T-helper 1 cell (primary cell): ENCODE results near the gene CNOT6.

Experiments
- DNase-seq, 5 donors: peaks; one replicate each; pipeline ENCODE4 v3.0.0-alpha.2; 2012 to 2020

Gene CNOT6

DNA sequence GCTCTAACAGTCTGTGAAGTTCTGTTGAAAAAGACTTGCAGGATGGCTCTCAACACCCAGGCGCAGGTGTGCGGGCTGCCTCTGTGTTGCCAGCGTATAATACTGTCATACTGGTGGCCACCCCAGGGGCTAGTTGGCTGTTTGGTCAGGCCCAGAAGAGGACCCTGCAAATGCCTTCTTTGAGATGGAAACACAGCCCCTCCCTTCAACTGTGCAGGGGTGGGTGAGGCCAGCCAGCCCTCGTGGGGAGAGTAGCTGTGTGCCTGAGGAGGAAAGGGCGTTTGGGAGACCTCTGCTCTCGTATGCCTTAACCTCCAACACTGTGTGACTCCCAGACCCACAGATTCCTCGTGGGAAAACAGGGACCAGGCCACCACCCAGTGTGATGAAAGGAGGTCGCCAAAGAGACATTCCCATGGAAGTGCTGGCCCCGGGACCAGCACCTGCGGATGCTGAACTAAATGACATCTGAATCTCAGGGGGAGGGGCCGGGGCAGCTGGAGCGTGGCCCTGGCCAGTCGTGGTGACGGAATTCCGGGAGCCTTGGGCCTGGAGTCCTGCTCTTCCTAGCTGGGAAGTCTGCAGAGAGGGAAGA is 108.4 kb downstream of the CNOT6 start:
- no peak for DNase-seq

DNA sequence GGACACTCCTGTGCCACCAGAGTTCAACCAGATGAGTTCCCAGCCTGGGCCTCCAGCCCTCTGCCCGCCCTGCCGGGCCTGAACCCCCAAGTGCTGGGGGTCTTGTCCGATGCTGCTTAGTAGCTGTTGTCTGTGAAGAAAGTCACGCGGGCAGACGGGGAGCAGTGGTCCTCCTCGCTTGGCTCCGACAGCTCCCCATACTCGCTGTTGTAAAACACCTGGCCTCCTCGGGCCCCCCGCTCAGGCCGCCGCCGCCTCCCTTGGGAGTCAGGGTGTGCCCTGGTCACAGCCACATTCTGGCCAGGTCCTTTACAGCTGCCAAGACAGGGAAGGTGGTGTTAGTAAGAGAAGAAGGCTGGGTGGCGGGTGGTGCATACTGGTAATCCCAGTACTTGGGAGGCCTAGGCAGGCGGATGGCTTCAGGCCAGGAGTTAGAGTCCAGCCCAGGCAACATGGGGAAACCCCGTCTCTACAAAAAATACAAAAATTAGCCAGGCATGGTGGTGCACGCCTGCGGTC is 109.0 kb downstream of the CNOT6 start:
- no peak for DNase-seq

DNA sequence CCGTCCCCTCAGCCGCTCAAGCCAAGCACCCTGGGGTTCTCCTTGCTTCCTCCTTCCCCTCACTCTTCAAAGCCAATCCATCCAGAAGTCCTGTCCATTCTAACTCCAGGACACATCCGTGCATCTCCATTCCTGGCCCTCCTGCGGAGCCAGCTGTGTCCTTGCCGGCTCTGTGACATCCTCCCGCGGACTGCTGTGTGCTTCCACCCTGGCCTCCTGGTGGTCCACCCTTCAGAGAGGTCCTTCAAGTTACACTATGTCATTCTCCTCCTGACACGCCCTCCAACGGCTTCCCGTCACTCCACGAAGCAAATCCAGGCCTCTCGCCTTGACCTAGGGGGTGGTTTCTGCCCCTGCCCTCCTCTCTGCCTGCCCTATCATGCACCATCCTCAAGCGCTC is 110.1 kb downstream of the CNOT6 start:
- no peak for DNase-seq

DNA sequence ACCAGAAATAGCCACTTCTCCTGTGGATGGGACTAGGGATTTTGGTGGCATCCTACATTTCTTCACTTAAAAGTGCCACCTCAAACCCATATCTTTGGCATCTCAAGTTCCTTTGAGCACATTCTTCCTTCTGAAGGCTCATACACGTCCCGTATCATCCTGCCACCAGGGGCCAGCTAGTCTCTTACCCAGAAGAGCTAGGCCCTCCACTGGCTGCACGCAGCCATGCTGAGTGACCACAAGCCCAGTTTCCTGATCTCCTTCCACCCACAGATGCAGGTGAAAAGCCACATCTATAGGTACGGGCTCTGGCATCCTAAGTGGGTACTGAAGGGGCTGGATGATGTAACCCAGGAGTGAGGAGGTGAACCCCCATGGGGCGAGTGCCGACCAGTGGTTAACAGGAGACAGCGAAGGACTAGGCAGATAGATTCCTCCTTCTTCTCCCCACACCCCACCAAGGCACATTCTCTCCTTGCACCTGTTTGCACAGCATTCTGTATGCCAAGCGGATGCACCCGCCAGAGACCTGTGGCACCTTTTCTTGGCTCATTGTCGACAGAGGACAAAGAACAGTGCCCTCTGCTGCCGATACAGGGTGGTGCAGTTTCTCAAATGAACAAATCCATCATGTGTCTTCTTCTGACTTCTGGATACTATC is 111.5 kb downstream of the CNOT6 start:
- peak in 2 of 5 donors; percentile 44 to 70 for DNase-seq

DNA sequence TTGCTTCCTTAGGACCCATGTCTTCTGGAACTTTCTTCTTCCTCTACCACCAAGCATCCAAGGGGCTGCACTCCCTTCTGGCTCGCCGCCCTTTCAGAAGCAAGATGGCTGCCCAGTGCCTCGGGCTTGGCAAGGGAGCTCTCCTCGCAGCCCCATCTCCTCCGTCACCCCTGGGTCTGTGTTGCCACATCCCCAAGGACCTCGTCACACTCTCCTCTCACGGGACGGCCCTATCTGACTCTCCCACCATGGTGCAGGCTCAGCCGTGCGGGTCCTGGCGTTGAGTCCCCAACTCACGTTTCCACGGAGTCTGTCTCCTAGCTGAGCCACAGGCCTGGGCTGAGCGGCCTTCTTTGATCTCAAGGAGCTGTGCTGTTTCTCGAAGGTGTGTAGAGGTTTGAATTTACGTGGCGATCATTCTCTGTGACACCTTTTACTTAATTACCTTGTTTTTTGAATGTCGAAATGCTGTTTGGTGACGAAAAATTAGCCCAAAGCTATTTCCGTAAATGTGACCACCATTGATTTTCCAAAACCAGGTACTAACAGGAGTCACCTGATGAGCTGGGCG is 112.1 kb downstream of the CNOT6 start:
- no peak for DNase-seq

DNA sequence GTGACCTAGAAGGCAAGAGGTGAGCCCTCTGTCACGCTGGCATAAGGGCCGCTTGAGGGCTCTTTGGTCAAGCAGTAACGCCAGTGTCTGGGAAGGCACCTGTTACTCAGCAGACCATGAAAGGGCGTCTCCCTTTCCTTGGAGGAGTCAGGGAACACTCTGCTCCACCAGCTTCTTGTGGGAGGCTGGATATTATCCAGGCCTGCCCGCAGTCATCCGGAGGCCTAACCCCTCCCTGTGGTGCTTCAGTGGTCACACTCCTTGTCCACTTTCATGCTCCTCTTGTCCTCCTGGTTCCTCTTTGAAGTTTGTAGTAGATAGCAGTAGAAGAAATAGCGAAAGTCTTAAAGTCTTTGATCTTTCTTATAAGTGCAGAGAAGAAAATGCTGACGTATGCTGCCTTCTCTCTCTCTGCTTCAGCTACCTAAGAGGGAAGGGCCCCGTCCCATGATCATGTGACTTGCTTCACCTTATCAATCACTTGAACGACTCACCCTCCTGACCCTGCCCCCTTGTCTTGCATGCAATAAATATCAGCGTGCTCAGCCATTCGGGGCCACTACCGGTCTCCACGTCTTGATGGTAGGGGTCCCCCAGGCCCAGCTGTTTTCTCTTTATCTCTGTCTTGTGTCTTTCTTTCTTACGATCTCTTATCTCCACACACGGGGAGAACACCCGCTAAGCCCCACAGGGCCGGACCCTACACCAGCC is 113.8 kb downstream of the CNOT6 start:
- DNase-seq = no peak

DNA sequence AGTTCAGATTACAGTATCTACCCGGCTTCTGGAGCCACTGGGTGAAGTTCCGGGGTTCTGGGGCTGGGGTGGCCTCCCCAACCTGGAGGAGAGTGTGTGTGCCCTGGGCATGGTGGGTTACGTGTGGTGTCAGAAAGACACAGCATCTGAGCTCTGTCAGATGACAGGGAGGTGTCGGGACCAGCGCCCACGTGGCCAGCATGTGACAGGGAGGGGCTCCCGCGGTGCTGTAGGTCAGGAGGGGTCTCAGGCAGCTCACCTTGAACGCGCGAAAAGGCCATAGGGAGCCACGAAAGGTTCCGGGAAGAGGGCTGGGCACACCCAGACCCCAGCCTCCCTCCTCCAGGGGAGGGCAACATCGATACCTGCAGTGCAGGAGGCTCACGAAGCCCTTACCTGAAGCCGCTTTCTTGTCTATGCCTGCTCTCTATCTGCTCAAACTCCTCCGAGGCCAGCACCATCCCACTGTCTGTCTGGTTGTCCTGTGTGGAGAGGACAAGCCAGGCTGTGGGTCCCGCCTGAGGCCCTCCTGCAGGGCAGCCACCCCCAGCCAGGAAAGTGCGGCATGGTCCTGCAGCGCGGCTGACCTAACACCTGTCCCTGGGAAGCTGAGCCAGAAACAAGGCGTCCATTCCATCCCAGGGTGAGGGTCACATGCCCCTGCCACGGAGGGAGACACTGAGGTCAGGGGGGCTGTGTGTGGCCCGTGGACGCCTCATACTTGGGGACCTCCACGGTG is 114.6 kb downstream of the CNOT6 start:
- no peak for DNase-seq

DNA sequence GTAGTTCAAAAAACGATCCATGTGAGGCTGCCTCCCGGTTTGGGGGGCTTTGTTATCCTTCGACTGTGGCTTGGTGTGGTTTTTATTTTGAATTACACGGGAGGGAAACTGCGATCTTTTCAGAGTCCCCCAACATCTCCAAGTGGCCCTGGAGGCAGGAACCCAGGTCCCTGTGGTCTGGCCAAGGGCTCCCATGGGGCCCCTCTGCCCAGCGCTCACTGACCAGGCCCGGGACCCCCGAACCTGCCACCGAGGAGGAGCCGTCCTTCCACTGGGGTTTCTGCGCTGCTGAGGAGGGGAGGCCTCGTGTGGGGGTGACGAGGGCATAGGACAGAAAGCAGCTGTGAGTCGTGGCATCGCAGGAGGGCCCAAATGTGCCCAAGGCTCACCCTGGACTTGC is 115.2 kb downstream of the CNOT6 start:
- no peak for DNase-seq

DNA sequence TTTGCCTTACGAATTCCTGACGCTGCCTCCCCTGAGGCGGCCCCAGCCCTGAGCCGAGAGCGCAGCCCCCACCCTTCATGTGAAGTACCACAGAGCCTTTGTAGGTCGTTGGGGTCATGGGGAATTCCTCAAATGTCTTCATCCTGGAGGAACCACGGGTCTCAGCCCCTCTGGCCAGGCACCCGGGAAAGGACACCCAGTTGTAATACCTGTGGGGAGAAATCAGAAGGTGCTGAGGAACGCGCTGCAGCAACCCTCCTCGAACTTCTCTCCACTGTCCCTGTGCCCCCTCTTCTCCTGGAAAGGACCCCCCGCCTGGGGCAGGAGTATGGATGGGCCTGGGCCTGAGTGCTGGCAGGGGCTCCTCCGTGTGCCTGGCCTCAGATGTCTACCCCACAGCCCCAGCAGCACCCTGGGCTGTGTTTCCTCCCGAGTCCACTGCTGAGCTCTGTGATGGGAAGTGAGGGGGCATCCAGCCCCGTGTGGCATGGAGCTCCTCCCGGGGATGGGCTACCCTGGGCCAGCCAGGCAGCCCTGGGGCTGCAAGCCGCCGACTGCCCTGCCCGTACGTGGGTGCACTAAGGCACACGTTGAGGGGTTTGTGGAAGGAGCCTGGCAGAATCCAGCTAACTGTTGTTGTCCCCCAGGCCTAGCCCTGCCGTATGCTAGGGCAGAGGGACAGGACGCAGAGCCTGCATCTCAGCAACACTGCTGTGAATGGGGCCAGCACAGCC is 115.8 kb downstream of the CNOT6 start:
- DNase-seq = no peak

DNA sequence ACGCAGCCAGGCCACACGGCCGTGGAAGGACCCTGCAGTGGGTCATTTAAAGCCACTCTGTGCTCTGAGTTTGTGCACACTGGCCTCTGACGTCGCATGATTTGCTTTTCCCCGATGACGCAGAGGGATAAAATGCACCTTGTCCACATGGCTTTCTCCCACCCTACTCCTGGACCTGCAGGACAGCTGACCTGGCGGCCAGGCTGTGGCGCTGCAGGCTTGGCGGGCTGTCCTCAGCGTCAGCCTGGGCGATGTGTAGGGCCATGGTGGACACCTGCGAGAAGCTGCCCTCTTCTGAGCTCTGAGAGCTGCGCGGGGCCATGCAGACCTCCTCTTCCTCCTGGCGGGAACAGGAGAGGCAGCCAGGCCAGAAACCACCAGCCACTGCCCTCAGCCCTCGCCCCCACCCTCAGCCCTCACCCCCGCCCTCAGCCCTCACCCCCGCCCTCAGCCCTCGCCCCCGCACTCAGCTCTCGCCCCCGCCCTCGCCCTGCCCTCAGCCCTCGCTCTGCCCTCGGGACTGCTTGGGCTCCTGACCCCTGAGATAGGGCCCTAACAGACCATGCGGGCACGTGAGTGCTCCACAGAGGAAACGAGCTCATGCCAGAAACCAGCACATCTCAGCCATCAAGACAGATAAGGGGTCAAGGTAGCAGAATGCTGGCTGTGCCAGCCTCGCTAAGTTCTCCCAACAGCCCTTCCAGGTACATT is 117.1 kb downstream of the CNOT6 start:
- no peak for DNase-seq

DNA sequence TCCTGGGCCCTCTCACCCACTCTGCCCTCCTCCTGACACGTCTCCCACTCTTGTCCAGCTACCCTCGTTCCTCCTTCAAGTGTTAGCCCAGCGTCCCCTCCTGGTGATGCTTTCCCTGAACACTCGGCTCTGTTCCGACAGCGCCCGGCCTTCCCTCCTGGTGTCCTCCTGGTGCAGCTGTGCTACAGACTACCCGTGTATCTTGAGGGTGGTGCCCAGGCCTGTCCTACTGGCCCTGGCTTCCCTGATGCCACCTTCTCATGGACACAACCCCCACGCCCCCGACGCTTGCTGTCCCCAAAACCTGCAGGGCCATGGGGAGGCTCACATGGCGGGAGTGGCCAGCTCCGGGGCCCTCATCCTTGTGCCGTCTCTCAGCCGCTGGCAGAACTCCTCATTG is 118.5 kb downstream of the CNOT6 start:
- no peak for DNase-seq

DNA sequence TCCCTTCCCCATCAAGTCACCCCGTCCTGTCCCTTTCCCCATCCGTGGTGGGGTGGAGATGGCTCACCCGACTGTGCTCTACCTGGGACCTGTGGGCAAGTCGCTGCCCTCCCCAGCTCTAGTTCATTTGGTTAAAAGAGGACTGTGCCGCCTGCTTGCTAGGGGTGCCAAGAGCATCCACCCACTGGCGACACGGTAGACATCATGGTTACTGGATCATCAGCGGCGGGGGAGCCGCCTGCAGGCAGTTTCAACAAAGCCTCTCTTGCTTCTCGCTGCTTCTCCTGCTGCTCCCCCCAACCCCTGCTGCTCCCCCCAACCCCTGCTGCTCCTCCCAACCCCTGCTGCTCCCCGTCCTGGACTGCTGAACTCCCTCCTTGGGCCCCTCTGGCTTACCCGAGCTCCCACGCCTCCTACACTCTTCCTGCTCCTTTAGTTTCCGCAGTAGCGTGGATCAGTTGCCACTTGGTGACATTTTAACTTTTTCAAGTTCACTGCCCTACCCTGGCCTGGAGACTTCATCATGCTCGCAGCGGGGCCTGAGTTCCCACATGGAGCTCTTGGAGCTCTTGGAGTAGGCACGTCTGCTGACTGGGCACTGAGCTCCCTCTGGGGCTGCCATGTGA is 119.1 kb downstream of the CNOT6 start:
- no peak for DNase-seq

DNA sequence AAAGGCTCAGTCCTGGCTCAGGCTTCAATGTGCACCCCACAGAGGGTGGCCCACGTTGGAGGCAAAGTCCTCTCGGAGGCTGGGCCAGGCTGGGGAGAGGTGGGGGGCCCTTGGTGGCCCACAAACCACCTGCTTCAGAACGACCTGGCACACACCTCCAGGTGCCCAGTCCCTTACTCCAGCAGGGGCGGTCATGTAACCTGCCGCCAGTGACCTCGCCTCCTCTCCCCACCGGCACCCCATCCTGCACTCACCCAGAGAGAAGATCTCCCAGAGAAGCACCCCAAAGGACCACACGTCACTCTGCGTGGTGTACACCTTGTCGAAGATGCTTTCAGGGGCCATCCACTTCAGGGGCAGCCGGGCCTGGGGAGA is 119.6 kb downstream of the CNOT6 start:
- no peak for DNase-seq

DNA sequence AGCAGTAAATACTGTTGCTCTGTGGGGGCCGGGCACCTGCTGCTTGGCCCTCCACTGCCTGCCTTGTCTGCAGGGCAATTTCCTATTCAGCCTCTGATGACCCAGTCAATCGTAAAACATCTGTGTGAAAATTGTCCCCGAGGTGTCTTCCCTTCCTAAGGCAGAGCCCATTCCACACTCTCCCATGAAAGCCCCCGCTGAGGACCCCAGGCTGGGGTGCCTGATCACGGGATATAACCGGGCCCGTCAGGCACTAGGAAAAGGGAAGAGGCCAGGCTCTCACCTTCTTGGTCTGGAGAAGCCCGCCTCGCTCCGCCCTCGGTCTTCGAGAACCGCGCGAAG is 124.3 kb downstream of the CNOT6 start:
- DNase-seq = no peak

DNA sequence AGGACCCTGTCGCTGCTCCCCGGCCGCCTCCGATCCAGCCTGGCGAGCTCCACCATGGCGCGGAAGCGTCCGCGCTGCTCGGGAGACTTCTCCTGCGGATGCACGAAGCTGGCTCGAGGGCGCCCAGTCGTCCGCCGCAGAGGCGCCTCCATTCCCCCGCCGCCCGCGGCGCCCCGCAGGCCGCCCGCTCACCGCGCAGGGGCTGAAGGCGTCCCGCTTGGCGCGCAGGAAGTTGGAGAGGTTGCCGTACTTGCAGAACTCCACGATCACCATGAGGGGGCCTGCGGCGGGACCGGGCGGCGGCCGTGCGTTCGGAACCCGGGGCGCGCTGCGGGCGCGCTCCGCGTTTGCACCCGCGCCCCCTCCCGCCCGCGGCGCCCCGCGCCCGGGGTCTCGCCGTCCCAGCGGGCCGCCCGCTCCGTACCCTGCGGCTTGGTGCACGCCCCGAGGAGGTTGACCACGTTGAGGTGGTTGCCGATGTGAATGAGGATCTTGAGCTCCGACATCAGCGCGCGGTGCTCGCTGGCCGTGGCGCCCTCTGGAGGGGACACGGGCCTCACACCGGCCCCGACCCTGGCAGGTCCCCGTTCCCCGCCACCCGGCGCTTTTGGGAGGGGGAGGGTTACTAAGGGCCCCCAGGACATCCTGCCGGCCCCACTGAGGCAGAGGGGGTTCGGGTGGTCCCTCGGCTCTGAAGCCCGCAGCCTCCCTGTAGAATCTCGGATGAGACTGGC is 124.8 kb downstream of the CNOT6 start:
- DNase-seq = peak in 3 of 5 donors; percentile 13 to 44 (median 21)

DNA sequence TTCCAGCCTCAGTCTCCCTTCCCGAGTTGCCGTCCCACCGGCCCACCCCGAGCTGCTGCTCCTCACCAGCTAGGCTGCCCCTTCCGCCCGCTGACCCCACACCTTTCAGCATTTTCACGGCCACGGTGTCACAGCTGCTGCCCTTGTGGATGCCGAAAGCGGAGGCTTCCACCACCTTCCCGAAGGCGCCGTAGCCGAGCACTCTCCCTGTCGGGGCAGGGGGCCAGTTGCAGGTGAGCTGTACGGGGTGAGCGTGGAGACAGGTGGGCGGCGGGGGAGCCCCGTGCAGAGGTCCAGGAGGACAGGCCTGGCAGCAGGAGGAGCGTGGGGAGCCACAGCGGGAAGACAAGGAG is 125.4 kb downstream of the CNOT6 start:
- no peak for DNase-seq

DNA sequence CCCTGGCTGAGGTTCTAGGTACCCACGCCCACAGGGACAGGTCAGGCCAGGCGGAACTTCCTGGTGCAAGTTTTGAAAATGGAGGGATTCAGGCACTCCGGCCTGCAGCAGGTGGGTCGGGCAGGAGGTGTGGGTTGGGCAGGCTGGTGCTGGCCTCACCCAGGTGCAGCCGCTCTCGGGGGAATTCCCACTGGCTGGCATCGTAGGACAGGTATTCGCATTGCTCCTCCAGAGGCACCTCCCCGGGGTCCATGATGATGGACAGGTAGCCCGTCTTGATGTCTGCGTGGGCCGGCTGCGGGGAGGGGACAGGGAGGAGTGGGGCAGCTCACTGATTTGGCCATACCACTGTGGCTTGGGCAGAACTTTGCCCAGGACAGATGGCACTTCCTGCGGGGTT is 125.8 kb downstream of the CNOT6 start:
- no peak for DNase-seq

DNA sequence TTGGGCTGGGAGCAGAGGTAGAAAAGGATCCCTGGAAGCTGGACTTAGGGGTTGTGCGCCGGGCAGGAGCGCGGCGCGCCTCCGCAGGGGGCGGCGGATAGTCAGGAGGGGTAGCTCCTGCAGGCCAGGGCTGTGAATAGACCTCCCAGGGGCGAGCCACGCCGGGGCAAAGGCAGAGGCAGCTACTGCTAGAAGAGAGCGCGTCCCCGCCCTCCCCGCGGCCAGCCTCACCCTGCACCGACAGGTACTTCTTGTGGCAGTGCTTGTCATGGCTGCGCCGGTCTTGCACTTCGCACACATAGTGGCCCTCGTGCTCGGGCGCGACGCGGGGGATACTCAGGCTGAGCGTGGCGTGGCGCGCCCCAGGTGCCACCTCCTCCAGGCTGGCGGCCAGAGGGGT is 127.1 kb downstream of the CNOT6 start:
- no peak for DNase-seq

DNA sequence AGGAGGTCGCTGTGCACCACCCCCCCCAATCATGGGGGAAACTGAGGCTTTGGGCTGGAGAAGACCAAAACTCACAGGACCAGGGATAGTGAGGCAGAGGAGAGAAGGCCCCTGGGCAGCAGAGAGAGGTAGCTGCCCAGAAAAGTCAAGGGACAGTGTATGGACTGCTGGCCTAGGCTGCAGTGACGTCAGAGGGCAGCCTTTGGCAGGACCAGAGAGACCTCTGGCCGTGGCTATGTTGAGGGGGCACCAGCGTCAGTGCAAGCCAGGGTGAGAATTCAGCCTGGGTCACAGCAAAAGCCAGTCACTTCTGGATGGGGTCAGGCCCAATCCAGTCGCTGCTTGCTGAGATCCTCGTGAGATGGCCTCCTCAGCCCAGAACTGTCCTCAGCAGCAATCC is 128.7 kb downstream of the CNOT6 start:
- no peak for DNase-seq

DNA sequence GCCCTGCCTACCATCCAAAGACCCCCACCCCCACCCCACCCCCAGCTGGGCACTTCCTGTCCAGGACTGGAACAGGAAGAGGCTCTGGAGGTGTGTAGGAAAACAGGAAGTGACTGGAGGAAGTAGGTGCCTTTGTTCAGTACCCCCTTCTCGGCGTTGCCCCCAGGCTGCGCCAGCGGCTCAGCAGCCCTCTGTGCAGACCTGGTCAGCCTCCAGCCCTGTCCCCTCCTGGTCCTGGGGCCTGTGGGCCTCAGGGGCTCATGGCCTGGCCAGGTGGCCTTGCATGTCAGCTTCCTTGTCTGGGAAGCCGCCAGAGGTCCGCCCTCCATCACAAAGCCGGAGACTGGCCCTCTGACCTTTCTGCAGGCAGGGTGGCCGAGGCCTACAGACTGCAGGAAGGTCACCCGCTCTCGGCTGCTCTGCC is 129.2 kb downstream of the CNOT6 start:
- no peak for DNase-seq

DNA sequence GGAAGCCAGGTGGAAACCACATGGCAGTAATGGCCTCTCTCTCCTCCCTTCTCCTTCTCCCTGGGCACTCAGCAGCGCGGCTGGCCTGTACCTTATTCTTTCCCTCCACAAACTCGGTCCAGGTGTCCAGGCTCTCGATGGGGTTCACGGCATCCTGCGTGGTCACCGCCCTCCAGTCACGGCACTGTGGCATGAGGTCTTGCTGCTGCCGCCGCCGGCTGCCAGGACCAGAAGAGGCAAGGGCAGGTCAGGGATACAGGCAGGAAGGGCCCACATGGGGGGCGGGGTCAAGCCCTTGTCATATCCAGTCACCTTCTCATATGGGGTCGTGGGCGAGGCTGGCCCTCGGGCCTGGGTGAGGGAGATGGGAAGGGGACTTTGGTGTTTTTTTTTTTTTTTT is 129.7 kb downstream of the CNOT6 start:
- DNase-seq = no peak
